ENCODE measurements around the gene VAV3.
A peak's percentile ranks its signal among the peaks of the same experiment; 100 is the strongest.

Gene VAV3

GRCh38 chr1:107626073-107626796, 338.7 kb downstream of the VAV3 start:
- TF ChIP-seq CTCF (IDR thresholded peaks at IDR 0.05; ENCODE audit: borderline replicate concordance, control extremely low read depth, extremely low read depth, insufficient read depth, missing control alignments) = no peak
- in situ Hi-C loops (cut with MboI; ENCODE audit: low sequenced_read_pairs, unreplicated experiment) = no loop called here
- peak; percentile 6 for DNase-seq (ENCODE audit: low spot score)

GRCh38 chr1:107625405-107626029, 339.5 kb downstream of the VAV3 start:
- TF ChIP-seq CTCF (IDR thresholded peaks at IDR 0.05; ENCODE audit: borderline replicate concordance, control extremely low read depth, extremely low read depth, insufficient read depth, missing control alignments) = no peak
- in situ Hi-C loops (cut with MboI; ENCODE audit: low sequenced_read_pairs, unreplicated experiment) = no loop called here

GRCh38 chr1:107623431-107623830, 341.5 kb downstream of the VAV3 start:
- in situ Hi-C loops (cut with MboI; ENCODE audit: low sequenced_read_pairs, unreplicated experiment) = no loop called here
- DNase-seq (ENCODE audit: low spot score) = no peak
- TF ChIP-seq CTCF (IDR thresholded peaks at IDR 0.05; ENCODE audit: borderline replicate concordance, control extremely low read depth, extremely low read depth, insufficient read depth, missing control alignments) = no peak

More at GRCh38 chr1:107625405-107626029, 339.5 kb downstream of the VAV3 start:
- no peak for DNase-seq (ENCODE audit: low spot score)

- TF ChIP-seq CTCF (IDR thresholded peaks at IDR 0.05; ENCODE audit: borderline replicate concordance, control extremely low read depth, extremely low read depth, insufficient read depth, missing control alignments) = no peak
- no peak for DNase-seq (ENCODE audit: low spot score)
- in situ Hi-C loops (cut with MboI; ENCODE audit: low sequenced_read_pairs, unreplicated experiment) = no loop called here
Observed at GRCh38 chr1:107622966-107623365, 342.0 kb downstream of the VAV3 start.

- in situ Hi-C loops (cut with MboI; ENCODE audit: low sequenced_read_pairs, unreplicated experiment) = no loop called here
- no peak for DNase-seq (ENCODE audit: low spot score)
- no peak for TF ChIP-seq CTCF (IDR thresholded peaks at IDR 0.05; ENCODE audit: borderline replicate concordance, control extremely low read depth, extremely low read depth, insufficient read depth, missing control alignments)
Observed at GRCh38 chr1:107622535-107622934, 342.4 kb downstream of the VAV3 start.

- TF ChIP-seq CTCF (IDR thresholded peaks at IDR 0.05; ENCODE audit: borderline replicate concordance, control extremely low read depth, extremely low read depth, insufficient read depth, missing control alignments) = no peak
Observed at GRCh38 chr1:107620753-107621152, 344.2 kb downstream of the VAV3 start.

More at GRCh38 chr1:107620753-107621152, 344.2 kb downstream of the VAV3 start:
- no peak for DNase-seq (ENCODE audit: low spot score)
- in situ Hi-C loops (cut with MboI; ENCODE audit: low sequenced_read_pairs, unreplicated experiment) = no loop called here

Measured in GM13976 (cell line).